ENCODE data around the gene FGF19. TPM values are rescaled to one million over a fixed set of nuclear protein-coding genes. Genes with fewer than 3 reads are reported as not detected.

The FGF19 gene, protein sequence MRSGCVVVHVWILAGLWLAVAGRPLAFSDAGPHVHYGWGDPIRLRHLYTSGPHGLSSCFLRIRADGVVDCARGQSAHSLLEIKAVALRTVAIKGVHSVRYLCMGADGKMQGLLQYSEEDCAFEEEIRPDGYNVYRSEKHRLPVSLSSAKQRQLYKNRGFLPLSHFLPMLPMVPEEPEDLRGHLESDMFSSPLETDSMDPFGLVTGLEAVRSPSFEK
- not detected in 2 replicates for total RNA-seq

DNA sequence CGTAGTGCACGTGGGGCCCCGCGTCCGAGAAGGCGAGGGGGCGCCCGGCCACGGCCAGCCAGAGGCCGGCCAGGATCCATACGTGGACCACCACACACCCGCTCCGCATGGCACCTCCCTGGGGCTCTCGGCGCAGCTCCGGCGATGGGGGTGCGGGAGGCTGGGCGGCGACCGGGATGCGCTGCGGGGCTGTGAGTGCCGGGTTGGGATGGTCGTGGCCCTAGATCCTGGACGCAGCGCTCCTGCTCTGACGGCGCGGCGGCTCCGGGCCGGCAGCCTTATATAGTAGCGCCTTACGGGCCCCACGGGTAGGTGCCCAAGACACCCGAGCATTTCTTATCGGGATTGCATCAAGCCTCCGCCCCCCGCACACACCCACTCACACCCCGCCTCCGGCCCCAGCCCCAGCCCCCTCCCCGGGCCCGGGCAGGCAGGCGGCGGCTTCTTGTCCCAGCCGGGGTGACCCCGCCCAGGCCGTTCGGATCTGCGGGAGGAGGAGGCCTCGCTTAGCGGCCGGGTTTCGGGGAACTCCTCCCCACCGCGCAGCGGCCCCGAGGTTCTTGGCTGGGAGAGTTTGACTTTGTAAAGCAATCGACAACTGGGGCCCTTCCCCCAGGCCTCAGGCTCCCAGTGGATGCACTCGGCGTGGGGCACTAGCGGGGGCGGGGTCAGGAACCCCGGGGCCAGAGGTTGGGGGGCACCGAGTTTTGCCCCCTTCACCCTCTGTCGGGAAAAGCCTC is at the start of gene FGF19:
TSS of gene FGF19 (minus strand) at position 255 of the 740 bp plus-strand sequence. CDS start at position 109, 146 bp downstream.

DNA sequence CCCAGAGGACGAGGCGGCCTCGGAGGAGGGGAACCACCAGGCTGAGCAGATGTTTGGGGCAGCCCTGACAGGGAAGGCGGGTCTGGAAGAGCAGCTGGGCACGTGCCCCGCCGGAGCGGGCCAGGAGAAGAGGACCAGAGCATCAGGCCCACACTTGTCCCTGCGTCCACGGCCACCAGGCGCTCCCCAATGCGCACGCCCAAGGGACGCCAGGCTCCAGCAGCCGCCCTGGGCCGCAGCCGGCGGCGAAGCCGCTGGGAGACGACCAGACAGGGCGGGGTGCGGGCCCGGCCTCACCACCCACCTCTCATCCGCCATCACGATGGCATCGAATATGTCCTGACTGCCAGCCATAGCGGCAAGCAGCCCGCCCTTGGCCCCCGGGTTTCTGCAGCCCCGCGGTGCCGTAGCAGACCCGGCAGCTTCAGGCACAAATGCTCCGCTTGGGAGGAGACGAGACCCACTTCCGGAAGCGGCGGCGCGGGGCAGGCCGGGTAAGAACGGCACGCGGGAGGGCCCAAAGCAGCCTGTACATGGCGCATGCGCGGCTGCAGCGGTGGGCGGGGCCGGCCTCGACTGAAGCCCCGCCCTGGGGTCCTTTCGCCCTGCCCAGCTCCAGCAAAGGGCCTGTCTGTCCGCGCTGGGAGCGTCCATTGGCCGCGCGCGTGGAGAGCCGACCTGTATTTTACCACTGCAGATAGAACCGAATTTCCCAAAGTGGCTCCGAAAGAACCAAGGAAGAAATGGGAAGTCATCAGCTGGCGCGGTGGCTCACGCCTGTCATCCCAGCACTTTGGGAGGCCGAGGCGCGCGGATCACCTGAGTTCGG is 28.7 kb downstream of the FGF19 start, which contains the start of gene LTO1:
TSS of gene LTO1 (minus strand) at position 468 of the 829 bp plus-strand sequence. CDS start at position 354, 114 bp downstream.

Other genes starting within 250 kb of the FGF19 start
- gene LINC01488, start 222.4 kb downstream of the FGF19 start, total RNA-seq = not detected in 2 replicates
- gene CCND1, start 62.9 kb downstream of the FGF19 start, total RNA-seq = 112 and 125 TPM in 2 replicates
- gene LTO1, start 28.7 kb downstream of the FGF19 start, total RNA-seq = 10.4 and 11.4 TPM in 2 replicates
- not detected in 2 replicates for gene FGF4, start 71.3 kb upstream of the FGF19 start, total RNA-seq
- gene FGF3, start 115.4 kb upstream of the FGF19 start, total RNA-seq = not detected in 2 replicates